Type B pancreatic cell (in vitro differentiated cells): ENCODE results near the gene PRPF6. TPM values are rescaled to one million over a fixed set of nuclear protein-coding genes. Genes with fewer than 3 reads are reported as not detected.

Source experiments
- DNase-seq: peaks from one replicate; pipeline ENCODE4 v3.0.0; 2021; ENCODE audit warnings: mixed read lengths; ENCODE audit not compliant: unreplicated experiment; ENCODE audit errors: extremely low spot score
- H3K27ac Mint-ChIP-seq: 2 replicates; pipeline ENCODE4 v1.8.0; 2021; ENCODE audit warnings: mild to moderate bottlenecking, mixed read lengths
- H3K27me3 Mint-ChIP-seq: 2 replicates; pipeline ENCODE4 v1.8.0; 2021; ENCODE audit warnings: mixed read lengths
- H3K36me3 Mint-ChIP-seq: 2 replicates; pipeline ENCODE4 v1.8.0; 2021; ENCODE audit warnings: mixed read lengths
- H3K4me1 Mint-ChIP-seq: one replicate; pipeline ENCODE4 v1.8.0; 2021; ENCODE audit warnings: mixed read lengths; ENCODE audit not compliant: unreplicated experiment
- H3K4me3 Mint-ChIP-seq: 2 replicates; pipeline ENCODE4 v1.8.0; 2021; ENCODE audit warnings: mild to moderate bottlenecking, mixed read lengths
- H3K9me3 Mint-ChIP-seq: 2 replicates; pipeline ENCODE4 v1.8.0; 2021; ENCODE audit warnings: mixed read lengths
- total RNA-seq: library from RNA; stranded (reverse); gene quantifications from 2 replicates; pipeline ENCODE4 v1.2.1, GENCODE V29; 2021; ENCODE audit warnings: low replicate concordance
- TF ChIP-seq, protein P1 (sequence below): fragments of 200-600 bp; sonication (generic); conservative IDR thresholded peaks from 2 replicates; pipeline ENCODE4 v1.5.0; 2021; ENCODE audit warnings: antibody characterized with exemption, mild to moderate bottlenecking

Gene PRPF6
- total RNA-seq, 1 donor from 2014 or later: 67.9 TPM

GRCh38 chr20:64030371-64031134, 49.6 kb downstream of the PRPF6 start:
- peaks cover 7% of the 10 kb centered on the region for H3K36me3 Mint-ChIP-seq
- no peaks in the 10 kb centered on the region for H3K27me3 Mint-ChIP-seq
- H3K9me3 Mint-ChIP-seq: no peaks in the 10 kb centered on the region
- TF ChIP-seq, protein P1, sequence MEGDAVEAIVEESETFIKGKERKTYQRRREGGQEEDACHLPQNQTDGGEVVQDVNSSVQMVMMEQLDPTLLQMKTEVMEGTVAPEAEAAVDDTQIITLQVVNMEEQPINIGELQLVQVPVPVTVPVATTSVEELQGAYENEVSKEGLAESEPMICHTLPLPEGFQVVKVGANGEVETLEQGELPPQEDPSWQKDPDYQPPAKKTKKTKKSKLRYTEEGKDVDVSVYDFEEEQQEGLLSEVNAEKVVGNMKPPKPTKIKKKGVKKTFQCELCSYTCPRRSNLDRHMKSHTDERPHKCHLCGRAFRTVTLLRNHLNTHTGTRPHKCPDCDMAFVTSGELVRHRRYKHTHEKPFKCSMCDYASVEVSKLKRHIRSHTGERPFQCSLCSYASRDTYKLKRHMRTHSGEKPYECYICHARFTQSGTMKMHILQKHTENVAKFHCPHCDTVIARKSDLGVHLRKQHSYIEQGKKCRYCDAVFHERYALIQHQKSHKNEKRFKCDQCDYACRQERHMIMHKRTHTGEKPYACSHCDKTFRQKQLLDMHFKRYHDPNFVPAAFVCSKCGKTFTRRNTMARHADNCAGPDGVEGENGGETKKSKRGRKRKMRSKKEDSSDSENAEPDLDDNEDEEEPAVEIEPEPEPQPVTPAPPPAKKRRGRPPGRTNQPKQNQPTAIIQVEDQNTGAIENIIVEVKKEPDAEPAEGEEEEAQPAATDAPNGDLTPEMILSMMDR: no peak
- H3K4me3 Mint-ChIP-seq: no peak overlapping the region
- DNase-seq: no peak
- H3K4me1 Mint-ChIP-seq: no peaks in the 10 kb centered on the region
- H3K27ac Mint-ChIP-seq: no peak overlapping the region

DNA sequence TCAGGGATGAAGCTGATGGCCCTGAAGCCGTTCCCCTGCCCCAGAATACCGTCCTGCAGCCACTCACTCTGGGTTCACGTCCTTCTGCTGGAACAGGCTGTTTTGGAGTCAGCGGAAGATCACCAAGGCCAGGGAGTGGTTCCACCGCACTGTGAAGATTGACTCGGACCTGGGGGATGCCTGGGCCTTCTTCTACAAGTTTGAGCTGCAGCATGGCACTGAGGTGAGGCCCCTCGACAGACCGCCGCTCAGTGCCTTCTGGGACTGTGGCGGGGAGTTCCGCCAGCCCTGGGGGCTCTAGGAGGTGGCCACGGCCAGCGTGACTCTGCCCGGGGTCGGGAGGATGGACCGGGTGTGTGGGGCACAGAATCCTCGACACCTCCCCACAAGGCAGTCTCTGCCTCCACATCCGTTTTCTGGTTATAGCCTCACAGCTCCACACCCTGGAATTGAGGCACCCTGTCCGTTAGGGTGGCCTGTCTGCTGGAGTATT, 50.9 kb downstream of the PRPF6 start:
- H3K27ac Mint-ChIP-seq: no peak overlapping the region
- peaks cover 7% of the 10 kb centered on the region for H3K36me3 Mint-ChIP-seq
- no peak for DNase-seq
- H3K27me3 Mint-ChIP-seq: peaks cover 6% of the 10 kb centered on the region
- TF ChIP-seq, protein P1: no peak
- H3K9me3 Mint-ChIP-seq: no peaks in the 10 kb centered on the region
- H3K4me1 Mint-ChIP-seq: no peaks in the 10 kb centered on the region
- no peak overlapping the region for H3K4me3 Mint-ChIP-seq

DNA sequence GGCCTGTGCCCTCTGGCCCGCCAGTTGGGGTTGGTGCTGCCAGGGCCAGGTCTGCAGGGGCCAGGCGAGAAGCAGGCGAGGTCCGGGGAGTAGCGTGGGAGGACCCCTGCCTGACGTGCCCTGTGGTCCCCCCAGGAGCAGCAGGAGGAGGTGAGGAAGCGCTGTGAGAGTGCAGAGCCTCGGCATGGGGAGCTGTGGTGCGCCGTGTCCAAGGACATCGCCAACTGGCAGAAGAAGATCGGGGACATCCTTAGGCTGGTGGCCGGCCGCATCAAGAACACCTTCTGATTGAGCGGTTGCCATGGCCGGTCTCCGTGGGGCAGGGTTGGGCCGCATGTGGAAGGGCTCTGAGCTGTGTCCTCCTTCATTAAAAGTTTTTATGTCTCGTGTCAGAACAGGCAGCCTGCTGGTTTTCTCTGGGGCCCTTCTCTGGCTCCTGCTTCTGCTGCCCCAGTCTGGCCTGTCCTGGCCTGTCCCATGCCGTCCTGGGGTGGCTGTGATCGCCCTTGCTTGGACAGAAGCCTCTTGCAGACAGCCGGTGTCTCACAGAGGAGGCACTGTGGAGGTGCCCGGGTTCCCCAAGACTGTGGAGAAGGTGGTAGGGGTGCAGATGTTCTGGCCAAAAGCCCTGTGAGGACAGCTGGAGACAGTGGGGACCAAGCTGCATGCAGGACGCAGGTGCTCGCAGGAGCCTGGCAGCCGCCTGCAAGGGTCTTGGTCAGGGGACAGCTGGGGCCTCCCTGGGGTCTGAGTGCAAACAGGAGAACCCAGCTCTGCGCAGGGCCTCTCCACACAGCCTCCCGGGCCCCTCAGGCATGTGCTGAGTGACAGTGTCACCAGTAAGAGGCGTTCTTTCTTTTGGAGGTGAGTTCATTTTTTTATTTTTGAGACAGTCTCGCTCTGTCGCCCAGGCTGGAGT, 52.0 kb downstream of the PRPF6 start:
- Mint-ChIP-seq H3K36me3 (peaks cover 7% of the 10 kb centered on the region), H3K27ac (no peak overlapping the region)
- TF ChIP-seq, protein P1: no peak

DNA sequence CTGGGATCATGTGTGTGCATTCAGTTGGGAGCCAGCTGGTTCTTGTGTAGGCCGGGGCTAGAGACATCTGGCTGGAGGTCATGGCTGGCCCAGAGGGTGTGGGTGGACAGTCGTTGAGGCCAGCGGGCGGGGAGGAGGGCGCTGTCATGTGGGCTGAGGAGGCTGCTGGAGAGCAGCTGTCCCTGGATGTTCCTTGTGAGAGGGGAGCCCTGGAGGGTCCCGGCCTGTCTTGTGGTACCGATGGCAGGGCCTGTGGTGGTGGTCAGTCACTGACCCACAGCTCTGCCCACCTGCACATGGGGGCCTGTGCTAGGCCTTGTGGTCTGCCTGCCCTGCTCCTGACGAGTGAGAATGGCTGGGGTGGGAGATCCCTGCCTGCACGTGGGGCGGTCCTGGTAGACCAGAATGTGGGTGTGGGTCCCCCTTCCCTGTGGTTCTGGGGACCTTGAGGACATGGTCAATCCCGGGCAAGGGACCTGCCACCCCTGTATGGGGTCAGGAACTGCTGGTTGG, 53.1 kb downstream of the PRPF6 start:
- Mint-ChIP-seq H3K4me3 (no peak overlapping the region), H3K27ac (no peak overlapping the region), H3K27me3 (peaks cover 17% of the 10 kb centered on the region), H3K36me3 (peaks cover 7% of the 10 kb centered on the region), H3K4me1 (no peaks in the 10 kb centered on the region), H3K9me3 (no peaks in the 10 kb centered on the region)
- TF ChIP-seq, protein P1: no peak
- no peak for DNase-seq

More for the DNA sequence above, 52.0 kb downstream of the PRPF6 start:
- H3K27me3 Mint-ChIP-seq: peaks cover 17% of the 10 kb centered on the region
- H3K4me1 Mint-ChIP-seq: no peaks in the 10 kb centered on the region
- DNase-seq: no peak
- no peak overlapping the region for H3K4me3 Mint-ChIP-seq
- no peaks in the 10 kb centered on the region for H3K9me3 Mint-ChIP-seq

DNA sequence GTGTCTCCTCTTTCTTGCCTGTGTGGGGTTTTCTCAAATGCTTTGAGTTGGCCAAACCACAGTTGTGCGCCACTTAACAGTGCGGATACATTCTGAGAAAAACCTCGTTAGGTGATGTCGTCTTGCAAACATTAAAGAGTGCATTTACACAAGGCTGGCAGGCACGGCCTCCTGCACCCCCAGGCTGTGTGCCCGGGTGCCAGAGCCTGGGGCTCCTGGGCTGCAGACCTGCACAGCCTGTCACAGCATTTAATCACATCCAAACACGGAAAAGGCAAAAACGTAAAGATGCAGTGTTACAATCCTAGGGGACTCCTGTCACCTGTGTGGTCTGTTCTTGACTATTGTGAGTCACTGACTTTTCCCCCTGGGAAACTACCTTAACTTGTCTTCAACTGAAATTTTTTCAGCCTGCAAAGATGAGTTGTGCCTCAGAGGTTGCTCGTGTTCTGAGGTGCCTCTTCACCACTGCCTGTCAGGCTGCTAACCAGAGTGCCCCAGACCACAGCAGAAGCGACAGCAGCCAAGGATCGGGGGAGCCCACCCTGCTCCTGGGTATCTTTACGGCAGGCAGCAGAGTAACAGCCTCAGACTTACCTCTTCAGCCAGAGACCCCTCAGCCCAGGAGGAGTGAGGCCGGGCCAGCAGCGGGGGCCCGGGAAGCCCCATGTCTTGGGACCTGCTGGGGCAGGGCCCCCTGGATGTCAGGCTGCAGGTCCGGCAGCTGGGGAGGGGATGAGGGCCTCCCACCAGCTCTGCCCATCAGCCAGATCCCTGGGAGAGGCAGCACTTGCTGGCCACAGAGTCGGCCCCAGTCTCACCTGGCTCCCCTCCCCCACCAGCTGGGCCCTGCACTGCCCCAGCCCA, 54.4 kb downstream of the PRPF6 start:
- no peaks in the 10 kb centered on the region for H3K9me3 Mint-ChIP-seq
- peaks cover 7% of the 10 kb centered on the region for H3K36me3 Mint-ChIP-seq
- H3K27me3 Mint-ChIP-seq: peaks cover 29% of the 10 kb centered on the region
- no peak for DNase-seq
- H3K27ac Mint-ChIP-seq: peak overlapping the region; percentile 16
- H3K4me3 Mint-ChIP-seq: no peak overlapping the region
- TF ChIP-seq, protein P1: no peak
- H3K4me1 Mint-ChIP-seq: no peaks in the 10 kb centered on the region
